ENCODE data around the gene CYLD.

- TF ChIP-seq CTCF (optimal IDR thresholded peaks at IDR 0.05 in 1 of 3, IDR thresholded peaks at IDR 0.05 in 1 of 3, conservative IDR thresholded peaks at IDR 0.05 in 1 of 3; ENCODE audit: extremely low read depth in 1 of 3, insufficient read depth in 2 of 3, low read length in 3 of 3) = no peak
- no peak for TF ChIP-seq EZH2 (IDR thresholded peaks at IDR 0.05; ENCODE audit: low read length)
These were observed 77.8 kb downstream of the CYLD start for GRCh38 chr16:50819706-50820105.
